ENCODE results near the gene SRCIN1.
A peak's percentile ranks its signal among the peaks of the same experiment; 100 is the strongest.

The SRCIN1 gene

GRCh38 chr17:38563362-38564253 is 42.1 kb downstream of the SRCIN1 start:
- no peak for DNase-seq (ENCODE audit: low read depth)

GRCh38 chr17:38562903-38563302 is 42.8 kb downstream of the SRCIN1 start:
- no peak for DNase-seq (ENCODE audit: low read depth)

- no peak for DNase-seq (ENCODE audit: low read depth)
Observed at GRCh38 chr17:38562215-38562569, 43.6 kb downstream of the SRCIN1 start.

GRCh38 chr17:38561416-38562214 is 44.1 kb downstream of the SRCIN1 start:
- DNase-seq (ENCODE audit: low read depth) = no peak

GRCh38 chr17:38560503-38561318 is 45.0 kb downstream of the SRCIN1 start:
- no peak for DNase-seq (ENCODE audit: low read depth)

- no peak for DNase-seq (ENCODE audit: low read depth)
Observed at GRCh38 chr17:38559880-38560230, 45.9 kb downstream of the SRCIN1 start.

- no peak for DNase-seq (ENCODE audit: low read depth)
Observed at GRCh38 chr17:38559051-38559879, 46.5 kb downstream of the SRCIN1 start.

- DNase-seq (ENCODE audit: low read depth) = no peak
Observed at GRCh38 chr17:38558728-38559050, 47.1 kb downstream of the SRCIN1 start.

GRCh38 chr17:38557836-38558727 is 47.7 kb downstream of the SRCIN1 start:
- DNase-seq (ENCODE audit: low read depth) = peak; percentile 43

- no peak for DNase-seq (ENCODE audit: low read depth)
Observed at GRCh38 chr17:38557396-38557795, 48.4 kb downstream of the SRCIN1 start.

- no peak for DNase-seq (ENCODE audit: low read depth)
Observed at GRCh38 chr17:38556239-38556638, 49.5 kb downstream of the SRCIN1 start.

- no peak for DNase-seq (ENCODE audit: low read depth)
Observed at GRCh38 chr17:38554430-38555350, 51.1 kb downstream of the SRCIN1 start.

- DNase-seq (ENCODE audit: low read depth) = no peak
Observed at GRCh38 chr17:38552343-38552742, 53.4 kb downstream of the SRCIN1 start.

GRCh38 chr17:38551121-38551520 is 54.6 kb downstream of the SRCIN1 start:
- no peak for DNase-seq (ENCODE audit: low read depth)

- no peak for DNase-seq (ENCODE audit: low read depth)
Observed at GRCh38 chr17:38550661-38551060, 55.1 kb downstream of the SRCIN1 start.

GRCh38 chr17:38549285-38549684 is 56.5 kb downstream of the SRCIN1 start:
- no peak for DNase-seq (ENCODE audit: low read depth)

- DNase-seq (ENCODE audit: low read depth) = no peak
Observed at GRCh38 chr17:38547444-38547843, 58.3 kb downstream of the SRCIN1 start.

GRCh38 chr17:38546396-38546795 is 59.4 kb downstream of the SRCIN1 start:
- no peak for DNase-seq (ENCODE audit: low read depth)

- DNase-seq (ENCODE audit: low read depth) = no peak
Observed at GRCh38 chr17:38545531-38546225, 60.1 kb downstream of the SRCIN1 start.

Measured in HS-27A (cell line).